DND-41 (cell line): ENCODE results near the gene SUSD6.

Experiments
- ATAC-seq: fragments of 200-7000 bp; cut with Tn5 transposase; 3 replicates; pipeline ENCODE4 v1.9.1; 2021; ENCODE audit warnings: low read depth; ENCODE audit not compliant: insufficient read depth
- DNase-seq: peaks from one replicate; pipeline ENCODE4 v3.0.0-alpha.2; 2020
- H2AFZ ChIP-seq: 2 replicates; pipeline ENCODE4 v1.6.0; 2012; ENCODE audit warnings: low read depth, low read length
- H3K27ac ChIP-seq: 2 replicates; pipeline ENCODE4 v1.5.1; 2012; ENCODE audit warnings: low read length, inconsistent platforms
- H3K27me3 ChIP-seq: fragments of 200-600 bp; sonication (generic); 2 replicates; pipeline ENCODE4 v1.6.0; 2012; ENCODE audit warnings: low read length, mild to moderate bottlenecking, inconsistent platforms; ENCODE audit not compliant: insufficient read depth, poor library complexity
- H3K36me3 ChIP-seq: 2 replicates; pipeline ENCODE4 v1.5.1; 2012; ENCODE audit warnings: low read length, inconsistent platforms; ENCODE audit not compliant: insufficient read depth
- H3K4me1 ChIP-seq: 2 replicates; pipeline ENCODE4 v1.5.1; 2012; ENCODE audit warnings: mild to moderate bottlenecking, low read length; ENCODE audit not compliant: insufficient read depth
- H3K4me2 ChIP-seq: 2 replicates; pipeline ENCODE4 v1.6.0; 2012; ENCODE audit warnings: mild to moderate bottlenecking, moderate library complexity, low read length, inconsistent platforms; ENCODE audit not compliant: insufficient read depth
- H3K4me3 ChIP-seq, 2 experiments: fragments of 200-600 bp in 1 of 2; shearing (Covaris generic) in 1 of 2; 2 replicates each; pipeline ENCODE4 v1.5.1; 2012 to 2016; ENCODE audit warnings: inconsistent platforms in 2 of 2, low read length in 2 of 2, mild to moderate bottlenecking in 2 of 2, low read depth in 1 of 2, moderate library complexity in 1 of 2
- H3K79me2 ChIP-seq: 2 replicates; pipeline ENCODE4 v1.6.0; 2012; ENCODE audit warnings: low read length, inconsistent platforms; ENCODE audit not compliant: insufficient read depth
- H3K9ac ChIP-seq: 2 replicates; pipeline ENCODE4 v1.6.0; 2012; ENCODE audit warnings: low read depth, mild to moderate bottlenecking, inconsistent platforms, low read length, moderate library complexity
- H3K9me3 ChIP-seq: 2 replicates; pipeline ENCODE4 v1.5.1; 2012; ENCODE audit warnings: low read length, moderate library complexity, mild to moderate bottlenecking, inconsistent platforms; ENCODE audit not compliant: insufficient read depth, severe bottlenecking
- H4K20me1 ChIP-seq: 2 replicates; pipeline ENCODE4 v1.6.0; 2012; ENCODE audit warnings: low read length; ENCODE audit not compliant: insufficient read depth
- EZH2 ChIP-seq: IDR thresholded peaks from 3 replicates; pipeline ENCODE4 v1.6.1; 2012; ENCODE audit warnings: borderline replicate concordance, low read depth, mild to moderate bottlenecking, moderate library complexity, low read length, inconsistent platforms; ENCODE audit not compliant: severe bottlenecking
- TF ChIP-seq, protein P1 (sequence below): IDR thresholded peaks from 2 replicates; pipeline ENCODE4 v1.5.1; 2012; ENCODE audit warnings: borderline replicate concordance, low read length, moderate library complexity, mild to moderate bottlenecking; ENCODE audit not compliant: poor library complexity, severe bottlenecking; ENCODE audit errors: extremely low read depth

The SUSD6 gene

DNA sequence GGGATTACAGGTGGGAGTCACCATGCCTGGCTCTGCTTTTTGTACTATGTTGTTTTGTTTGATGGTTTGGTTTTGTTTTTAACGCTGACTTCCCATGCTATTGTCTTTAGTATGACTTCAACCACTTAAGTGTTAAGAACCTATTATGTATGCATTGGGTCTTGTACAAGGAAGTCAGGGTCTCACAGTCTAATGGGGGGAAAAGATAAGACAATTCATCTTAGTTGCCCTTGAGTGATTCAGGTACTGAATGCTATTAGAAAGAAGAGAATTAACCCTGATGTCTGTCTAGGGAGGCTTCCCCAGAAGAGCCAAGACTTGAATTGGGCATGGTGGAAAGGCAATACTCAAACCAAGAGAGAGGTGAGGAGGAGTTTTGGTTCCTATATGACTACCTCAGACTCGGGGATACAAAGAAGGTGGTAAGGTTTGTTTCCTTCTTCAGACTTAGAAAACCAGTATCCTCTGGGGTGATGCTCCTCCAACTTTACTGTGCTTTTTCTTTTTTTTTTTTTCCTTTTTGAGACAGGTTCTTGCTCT, 64.6 kb downstream of the SUSD6 start:
- Histone ChIP-seq H2AFZ (no peak overlapping the region), H3K79me2 (no peaks in the 10 kb centered on the region), H3K4me3 (no peak overlapping the region), H3K27me3 (no peaks in the 10 kb centered on the region), H3K36me3 (no peaks in the 10 kb centered on the region), H3K9me3 (no peaks in the 10 kb centered on the region), H3K9ac (no peak overlapping the region), H3K27ac (no peak overlapping the region), H4K20me1 (peaks cover 14% of the 10 kb centered on the region), H3K4me1 (no peaks in the 10 kb centered on the region), H3K4me2 (no peak overlapping the region)
- ATAC-seq (no peak), DNase-seq (no peak)
- TF ChIP-seq EZH2 = no peak
- TF ChIP-seq, protein P1, sequence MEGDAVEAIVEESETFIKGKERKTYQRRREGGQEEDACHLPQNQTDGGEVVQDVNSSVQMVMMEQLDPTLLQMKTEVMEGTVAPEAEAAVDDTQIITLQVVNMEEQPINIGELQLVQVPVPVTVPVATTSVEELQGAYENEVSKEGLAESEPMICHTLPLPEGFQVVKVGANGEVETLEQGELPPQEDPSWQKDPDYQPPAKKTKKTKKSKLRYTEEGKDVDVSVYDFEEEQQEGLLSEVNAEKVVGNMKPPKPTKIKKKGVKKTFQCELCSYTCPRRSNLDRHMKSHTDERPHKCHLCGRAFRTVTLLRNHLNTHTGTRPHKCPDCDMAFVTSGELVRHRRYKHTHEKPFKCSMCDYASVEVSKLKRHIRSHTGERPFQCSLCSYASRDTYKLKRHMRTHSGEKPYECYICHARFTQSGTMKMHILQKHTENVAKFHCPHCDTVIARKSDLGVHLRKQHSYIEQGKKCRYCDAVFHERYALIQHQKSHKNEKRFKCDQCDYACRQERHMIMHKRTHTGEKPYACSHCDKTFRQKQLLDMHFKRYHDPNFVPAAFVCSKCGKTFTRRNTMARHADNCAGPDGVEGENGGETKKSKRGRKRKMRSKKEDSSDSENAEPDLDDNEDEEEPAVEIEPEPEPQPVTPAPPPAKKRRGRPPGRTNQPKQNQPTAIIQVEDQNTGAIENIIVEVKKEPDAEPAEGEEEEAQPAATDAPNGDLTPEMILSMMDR = no peak

GRCh38 chr14:69676723-69677122, 65.3 kb downstream of the SUSD6 start:
- no peak overlapping the region for H3K4me2 ChIP-seq
- H3K4me3 ChIP-seq = no peak overlapping the region
- ATAC-seq (no peak), DNase-seq (no peak)
- H2AFZ ChIP-seq = no peak overlapping the region
- TF ChIP-seq, protein P1 = no peak
- TF ChIP-seq EZH2 = no peak
- H3K9ac ChIP-seq = no peak overlapping the region
- H3K36me3 ChIP-seq = no peaks in the 10 kb centered on the region
- H3K27me3 ChIP-seq = no peaks in the 10 kb centered on the region
- H3K9me3 ChIP-seq = no peaks in the 10 kb centered on the region
- no peak overlapping the region for H3K27ac ChIP-seq
- H4K20me1 ChIP-seq = peaks cover 6% of the 10 kb centered on the region; the same call in 1 of the 2 replicates
- H3K4me1 ChIP-seq = no peaks in the 10 kb centered on the region
- H3K79me2 ChIP-seq = no peaks in the 10 kb centered on the region

DNA sequence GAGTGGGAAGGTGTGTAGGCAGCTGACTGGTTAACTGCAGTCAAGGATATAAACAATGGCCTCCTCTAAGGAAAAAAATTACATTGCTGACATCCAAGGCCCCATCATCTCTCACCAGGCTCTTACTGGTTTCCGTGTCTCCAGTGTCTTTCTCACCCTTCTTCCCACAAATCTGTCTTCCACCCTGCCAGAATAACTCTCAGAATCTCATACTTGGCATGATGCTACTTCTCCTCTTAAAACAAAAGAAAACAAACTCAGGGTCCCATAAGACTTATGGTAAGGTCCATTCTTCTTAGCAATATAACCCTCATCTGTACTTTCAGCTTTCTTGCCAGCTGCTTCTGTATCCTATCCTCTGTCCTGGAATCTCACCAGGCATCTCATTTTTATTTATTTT, 68.9 kb downstream of the SUSD6 start:
- no peak overlapping the region for H3K27ac ChIP-seq
- no peak overlapping the region for H3K4me3 ChIP-seq
- TF ChIP-seq, protein P1 = no peak
- no peak for TF ChIP-seq EZH2
- no peaks in the 10 kb centered on the region for H3K4me1 ChIP-seq
- H3K9me3 ChIP-seq = no peaks in the 10 kb centered on the region
- H2AFZ ChIP-seq = no peak overlapping the region
- H3K36me3 ChIP-seq = no peaks in the 10 kb centered on the region
- no peaks in the 10 kb centered on the region for H3K27me3 ChIP-seq
- no peaks in the 10 kb centered on the region for H3K79me2 ChIP-seq
- no peak overlapping the region for H3K4me2 ChIP-seq
- ATAC-seq = no peak
- peaks cover 7% of the 10 kb centered on the region; the same call in 1 of the 2 replicates for H4K20me1 ChIP-seq
- no peak overlapping the region for H3K9ac ChIP-seq
- DNase-seq = no peak

DNA sequence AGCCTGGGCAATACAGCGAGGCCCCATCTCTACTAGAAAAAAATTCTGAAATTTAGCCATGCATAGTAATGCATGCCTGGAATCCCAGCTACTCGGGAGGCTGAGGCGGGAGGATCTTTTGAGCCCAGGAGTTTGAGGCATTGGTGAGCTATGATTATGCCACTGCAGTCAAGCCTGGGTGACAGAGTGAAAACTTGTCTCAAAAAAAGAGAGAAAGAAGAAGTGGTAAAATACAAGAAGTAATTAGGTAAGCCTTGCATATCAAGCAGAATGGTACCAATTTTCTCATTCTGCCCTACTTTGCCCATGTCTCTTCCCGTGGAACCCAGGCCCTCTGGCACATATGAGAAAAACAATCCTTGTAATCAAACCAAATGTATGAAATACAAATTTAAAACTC, 70.7 kb downstream of the SUSD6 start:
- ATAC-seq = no peak
- H3K9ac ChIP-seq = no peak overlapping the region
- no peak overlapping the region for H2AFZ ChIP-seq
- no peak overlapping the region for H3K27ac ChIP-seq
- H3K27me3 ChIP-seq = no peaks in the 10 kb centered on the region
- no peaks in the 10 kb centered on the region for H3K36me3 ChIP-seq
- no peaks in the 10 kb centered on the region for H3K79me2 ChIP-seq
- no peak overlapping the region for H3K4me2 ChIP-seq
- TF ChIP-seq, protein P1 = no peak
- TF ChIP-seq EZH2 = no peak
- H3K4me1 ChIP-seq = no peaks in the 10 kb centered on the region
- H3K9me3 ChIP-seq = no peaks in the 10 kb centered on the region
- H3K4me3 ChIP-seq = no peak overlapping the region
- DNase-seq = no peak
- H4K20me1 ChIP-seq = peaks cover 7% of the 10 kb centered on the region; the same call in 1 of the 2 replicates
